GM21737 (cell line): Measurements from ENCODE around the gene USP48.
"Not testable (repeated sequence)": the region's sequence is repeated elsewhere in the genome, so short reads cannot be mapped to it uniquely, and the experiment has no call there.

Experiments used
- ATAC-seq: cut with Tn5 transposase; IDR thresholded peaks from one replicate; pipeline ENCODE4 v1.9.1; 2021; ENCODE audit warnings: mild to moderate bottlenecking, moderate library complexity; ENCODE audit not compliant: unreplicated experiment

USP48 gene

GRCh38 chr1:21774835-21775549, 8.0 kb downstream of the USP48 start:
- ATAC-seq, result no peak

- ATAC-seq, result no peak
Measured at GRCh38 chr1:21773585-21773984, 9.4 kb downstream of the USP48 start.

GRCh38 chr1:21771672-21772071, 11.3 kb downstream of the USP48 start:
- not testable (repeated sequence) for ATAC-seq

GRCh38 chr1:21770602-21771001, 12.3 kb downstream of the USP48 start:
- not testable (repeated sequence) for ATAC-seq

GRCh38 chr1:21770201-21770600, 12.7 kb downstream of the USP48 start:
- ATAC-seq, result no peak

- not testable (repeated sequence) for ATAC-seq
Measured at GRCh38 chr1:21767106-21767505, 15.8 kb downstream of the USP48 start.

- no peak for ATAC-seq
Measured at GRCh38 chr1:21766210-21766609, 16.7 kb downstream of the USP48 start.

- no peak for ATAC-seq
Measured at GRCh38 chr1:21764615-21765423, 18.1 kb downstream of the USP48 start.

- ATAC-seq, result no peak
Measured at GRCh38 chr1:21763694-21764419, 19.1 kb downstream of the USP48 start.

GRCh38 chr1:21763236-21763635, 19.7 kb downstream of the USP48 start:
- no peak for ATAC-seq

- ATAC-seq, result no peak
Measured at GRCh38 chr1:21762022-21762404, 20.9 kb downstream of the USP48 start.

- no peak for ATAC-seq
Measured at GRCh38 chr1:21761052-21761451, 21.9 kb downstream of the USP48 start.

- no peak for ATAC-seq
Measured at GRCh38 chr1:21759818-21760217, 23.1 kb downstream of the USP48 start.

- ATAC-seq, result no peak
Measured at GRCh38 chr1:21759182-21759581, 23.8 kb downstream of the USP48 start.

GRCh38 chr1:21758614-21759013, 24.3 kb downstream of the USP48 start:
- ATAC-seq, result no peak

- ATAC-seq, result no peak
Measured at GRCh38 chr1:21756393-21757089, 26.4 kb downstream of the USP48 start.

- ATAC-seq, result no peak
Measured at GRCh38 chr1:21755067-21755466, 27.9 kb downstream of the USP48 start.

- no peak for ATAC-seq
Measured at GRCh38 chr1:21754583-21754982, 28.4 kb downstream of the USP48 start.

GRCh38 chr1:21752186-21752585, 30.8 kb downstream of the USP48 start:
- no peak for ATAC-seq

- ATAC-seq, result no peak
Measured at GRCh38 chr1:21751281-21751680, 31.7 kb downstream of the USP48 start.

GRCh38 chr1:21750841-21751240, 32.1 kb downstream of the USP48 start:
- no peak for ATAC-seq
